HG02759 (cell line): ENCODE measurements around the gene WFIKKN2.

Source experiments
- ATAC-seq: cut with Tn5 transposase; IDR thresholded peaks from one replicate; pipeline ENCODE4 v1.9.1; 2021; ENCODE audit warnings: mild to moderate bottlenecking, moderate library complexity; ENCODE audit not compliant: unreplicated experiment

The WFIKKN2 gene

DNA sequence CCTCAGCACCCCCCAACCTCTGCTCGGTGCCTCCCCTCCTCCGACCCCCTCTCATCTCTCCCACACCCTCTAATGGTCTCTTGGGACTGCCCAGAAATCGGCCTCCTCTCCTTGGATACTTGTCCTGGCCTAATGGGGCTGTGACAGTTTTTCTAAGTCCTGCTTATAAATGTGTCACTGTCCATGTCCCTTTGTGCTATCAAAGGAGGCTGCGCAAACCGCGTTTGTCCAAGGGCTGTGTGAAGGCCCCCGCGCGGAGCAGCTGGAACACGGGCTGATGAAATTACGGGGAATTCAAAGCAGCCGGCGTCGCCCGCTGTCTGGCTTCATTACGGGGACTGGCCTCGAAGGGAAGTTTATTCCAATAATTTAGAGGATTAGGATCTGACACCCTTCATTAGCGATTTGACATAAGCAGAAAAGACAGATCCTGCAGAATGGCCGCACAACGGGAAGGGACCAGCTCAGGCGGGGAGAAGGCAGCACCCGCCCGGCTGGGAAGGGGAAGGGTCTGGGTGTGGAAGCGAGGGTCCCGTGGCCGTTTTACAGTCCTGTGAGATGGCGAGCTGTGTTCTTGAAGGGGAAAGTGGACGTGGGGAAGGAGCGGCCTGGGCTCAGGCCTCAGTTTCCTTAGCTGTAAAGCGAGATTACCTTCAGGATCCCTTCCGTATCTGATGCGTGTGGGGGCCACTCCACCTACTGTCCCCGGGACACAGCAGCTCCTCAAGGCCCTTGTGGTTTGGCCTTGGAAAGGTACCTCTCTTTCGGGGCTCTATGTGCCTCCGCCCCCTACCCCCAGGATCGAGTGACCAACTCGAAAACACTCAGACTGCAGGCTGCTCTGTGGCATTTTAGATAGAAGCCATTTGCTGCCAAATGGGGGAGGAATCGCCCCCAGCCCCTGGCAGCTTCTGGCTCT is 1.6 kb upstream of the WFIKKN2 start:
- no peak for ATAC-seq

DNA sequence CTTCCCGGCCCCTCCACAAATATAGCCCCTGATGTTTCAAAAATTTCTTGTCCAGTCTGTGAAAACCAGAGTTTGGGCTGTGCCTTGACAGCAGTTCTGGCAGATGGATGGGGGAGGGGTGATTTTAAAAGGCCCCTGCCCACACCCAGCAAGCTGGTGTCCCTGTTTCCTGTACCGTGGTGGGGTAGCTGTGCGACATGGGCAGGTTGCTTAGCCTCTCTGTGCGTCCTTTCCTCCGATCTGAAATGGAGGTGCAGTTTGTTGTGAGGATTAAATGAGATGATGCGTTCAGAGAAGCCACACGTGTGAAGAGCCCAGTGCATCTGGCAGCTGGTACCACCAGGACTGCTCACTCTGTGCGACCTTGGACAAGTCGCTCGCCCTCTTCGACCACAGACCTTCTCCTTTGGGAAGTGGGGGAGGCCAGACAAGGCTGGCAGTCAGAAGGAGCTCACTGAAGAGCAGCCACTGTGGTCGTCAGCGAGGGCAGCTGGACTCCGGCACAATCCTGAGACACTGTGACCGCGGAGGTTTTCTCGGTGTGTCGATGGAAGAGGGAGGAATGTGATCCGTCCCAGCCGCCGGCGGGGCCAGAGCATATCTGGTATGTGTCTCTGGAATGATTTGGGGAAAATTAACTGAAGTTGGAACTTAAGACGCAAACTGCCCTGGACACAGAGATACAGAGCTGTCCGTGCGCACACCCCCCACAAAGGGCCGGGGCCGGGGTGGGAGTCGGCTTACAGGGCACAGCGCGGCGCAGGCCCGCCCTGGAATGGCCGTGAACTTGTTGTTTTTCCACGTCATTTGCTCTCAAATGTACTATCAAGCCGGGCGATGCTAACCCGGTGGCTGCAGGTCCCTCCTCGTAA is 721 bp upstream of the WFIKKN2 start:
- ATAC-seq = no peak

DNA sequence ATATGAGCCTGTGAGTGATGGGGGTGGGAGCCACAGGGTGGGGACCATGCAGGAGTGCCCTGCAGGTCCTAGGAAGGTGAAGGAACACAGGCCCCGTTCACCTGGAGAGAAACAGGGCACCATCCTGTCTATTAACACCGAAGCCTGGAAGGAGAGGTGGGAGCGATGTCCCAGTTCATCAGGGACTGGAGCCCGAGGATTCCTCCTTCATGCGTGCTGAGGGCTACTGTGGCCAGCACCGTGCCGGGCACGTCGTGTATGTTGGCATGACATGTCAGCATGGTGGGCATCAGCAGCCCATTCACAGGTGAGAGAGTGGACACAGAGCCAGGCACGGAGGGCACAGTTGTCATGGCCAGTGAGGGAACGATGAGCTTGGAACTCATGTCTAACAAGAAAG is 1.4 kb downstream of the WFIKKN2 start:
- no peak for ATAC-seq

DNA sequence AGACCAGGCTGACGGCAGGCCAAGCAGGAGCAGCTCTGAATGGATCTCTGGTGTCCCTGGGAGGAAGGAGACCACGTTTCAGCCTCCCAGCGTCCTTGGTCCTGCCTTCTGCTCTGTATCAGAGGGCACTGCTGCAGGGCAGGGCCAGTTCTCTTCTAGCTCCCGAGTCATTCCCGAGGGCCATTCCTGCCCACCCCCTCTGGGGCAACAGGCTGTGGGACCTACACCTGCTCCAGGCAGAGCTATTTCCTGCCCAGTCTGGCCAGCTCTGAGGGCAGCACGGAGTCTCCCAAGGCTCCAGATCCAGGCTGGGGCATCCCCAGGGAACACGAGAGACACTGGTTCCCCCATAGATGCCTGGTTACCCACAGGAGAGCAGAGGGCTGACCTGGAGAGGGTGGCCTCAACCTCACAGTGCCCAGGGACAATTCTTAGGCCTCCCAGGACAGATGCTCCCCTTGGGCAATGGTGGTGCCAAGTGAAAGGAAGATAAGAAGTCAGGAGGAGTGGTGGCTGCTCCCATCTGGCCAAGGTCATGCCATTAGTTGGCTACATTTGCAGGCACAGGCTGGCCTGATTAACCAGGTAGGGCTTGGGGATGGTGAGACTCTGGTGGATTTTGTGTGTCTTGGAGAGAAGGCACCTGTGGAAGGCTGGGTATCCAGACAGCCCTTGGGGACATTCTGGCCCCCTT is 2.0 kb downstream of the WFIKKN2 start:
- ATAC-seq = no peak

DNA sequence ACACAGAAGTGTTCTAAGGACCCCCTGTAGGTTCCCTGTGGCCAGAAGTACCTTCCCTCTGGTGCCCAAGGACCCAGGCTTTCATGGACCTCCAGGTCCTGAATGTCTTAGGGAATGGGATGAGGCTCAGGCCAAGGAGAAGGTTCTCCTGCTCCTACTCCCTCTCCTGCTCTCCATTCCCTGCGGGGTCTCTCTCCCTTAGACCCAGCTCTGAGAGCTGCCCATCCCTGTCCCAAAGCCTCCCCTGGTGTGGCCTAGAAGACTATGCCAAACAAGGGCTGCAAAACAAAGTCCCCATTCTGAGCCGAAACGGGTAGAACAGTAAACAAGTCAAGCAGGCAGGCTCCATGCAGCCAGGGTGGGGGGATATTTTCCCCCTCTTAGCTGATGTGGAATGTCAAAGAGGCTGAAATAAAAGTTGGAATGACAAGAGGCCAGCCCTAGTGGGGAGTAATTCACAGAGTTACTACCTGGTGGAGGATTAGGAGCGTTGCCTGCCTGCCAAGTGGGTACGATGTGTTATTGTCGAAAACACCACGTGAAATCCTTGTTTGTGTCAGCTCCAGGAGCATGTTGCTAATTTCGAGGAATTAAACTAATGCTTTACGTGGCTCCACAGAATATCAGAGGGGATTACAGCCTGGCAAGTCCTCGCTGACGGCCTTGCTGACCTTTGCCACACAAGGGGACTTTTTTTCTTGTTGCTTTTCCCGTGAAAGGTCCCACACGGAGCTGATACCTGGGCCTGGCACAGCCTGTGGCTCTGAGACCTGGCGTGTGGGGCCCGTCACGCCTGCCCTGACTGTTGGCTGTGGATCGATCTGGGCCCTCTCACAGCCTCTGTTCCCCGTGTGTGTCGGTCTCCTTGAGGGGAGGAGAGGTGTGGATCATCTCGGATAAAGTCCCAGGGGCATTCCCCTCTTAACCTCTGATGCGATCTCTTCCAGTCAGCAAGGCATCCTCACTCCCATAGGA is 2.9 kb downstream of the WFIKKN2 start:
- ATAC-seq = no peak

DNA sequence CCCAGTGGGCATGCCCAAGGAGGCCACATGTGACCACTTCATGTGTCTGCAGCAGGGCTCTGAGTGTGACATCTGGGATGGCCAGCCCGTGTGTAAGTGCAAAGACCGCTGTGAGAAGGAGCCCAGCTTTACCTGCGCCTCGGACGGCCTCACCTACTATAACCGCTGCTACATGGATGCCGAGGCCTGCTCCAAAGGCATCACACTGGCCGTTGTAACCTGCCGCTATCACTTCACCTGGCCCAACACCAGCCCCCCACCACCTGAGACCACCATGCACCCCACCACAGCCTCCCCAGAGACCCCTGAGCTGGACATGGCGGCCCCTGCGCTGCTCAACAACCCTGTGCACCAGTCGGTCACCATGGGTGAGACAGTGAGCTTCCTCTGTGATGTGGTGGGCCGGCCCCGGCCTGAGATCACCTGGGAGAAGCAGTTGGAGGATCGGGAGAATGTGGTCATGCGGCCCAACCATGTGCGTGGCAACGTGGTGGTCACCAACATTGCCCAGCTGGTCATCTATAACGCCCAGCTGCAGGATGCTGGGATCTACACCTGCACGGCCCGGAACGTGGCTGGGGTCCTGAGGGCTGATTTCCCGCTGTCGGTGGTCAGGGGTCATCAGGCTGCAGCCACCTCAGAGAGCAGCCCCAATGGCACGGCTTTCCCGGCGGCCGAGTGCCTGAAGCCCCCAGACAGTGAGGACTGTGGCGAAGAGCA is 4.4 kb downstream of the WFIKKN2 start:
- no peak for ATAC-seq

DNA sequence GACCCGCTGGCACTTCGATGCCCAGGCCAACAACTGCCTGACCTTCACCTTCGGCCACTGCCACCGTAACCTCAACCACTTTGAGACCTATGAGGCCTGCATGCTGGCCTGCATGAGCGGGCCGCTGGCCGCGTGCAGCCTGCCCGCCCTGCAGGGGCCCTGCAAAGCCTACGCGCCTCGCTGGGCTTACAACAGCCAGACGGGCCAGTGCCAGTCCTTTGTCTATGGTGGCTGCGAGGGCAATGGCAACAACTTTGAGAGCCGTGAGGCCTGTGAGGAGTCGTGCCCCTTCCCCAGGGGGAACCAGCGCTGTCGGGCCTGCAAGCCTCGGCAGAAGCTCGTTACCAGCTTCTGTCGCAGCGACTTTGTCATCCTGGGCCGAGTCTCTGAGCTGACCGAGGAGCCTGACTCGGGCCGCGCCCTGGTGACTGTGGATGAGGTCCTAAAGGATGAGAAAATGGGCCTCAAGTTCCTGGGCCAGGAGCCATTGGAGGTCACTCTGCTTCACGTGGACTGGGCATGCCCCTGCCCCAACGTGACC is 5.0 kb downstream of the WFIKKN2 start:
- no peak for ATAC-seq

DNA sequence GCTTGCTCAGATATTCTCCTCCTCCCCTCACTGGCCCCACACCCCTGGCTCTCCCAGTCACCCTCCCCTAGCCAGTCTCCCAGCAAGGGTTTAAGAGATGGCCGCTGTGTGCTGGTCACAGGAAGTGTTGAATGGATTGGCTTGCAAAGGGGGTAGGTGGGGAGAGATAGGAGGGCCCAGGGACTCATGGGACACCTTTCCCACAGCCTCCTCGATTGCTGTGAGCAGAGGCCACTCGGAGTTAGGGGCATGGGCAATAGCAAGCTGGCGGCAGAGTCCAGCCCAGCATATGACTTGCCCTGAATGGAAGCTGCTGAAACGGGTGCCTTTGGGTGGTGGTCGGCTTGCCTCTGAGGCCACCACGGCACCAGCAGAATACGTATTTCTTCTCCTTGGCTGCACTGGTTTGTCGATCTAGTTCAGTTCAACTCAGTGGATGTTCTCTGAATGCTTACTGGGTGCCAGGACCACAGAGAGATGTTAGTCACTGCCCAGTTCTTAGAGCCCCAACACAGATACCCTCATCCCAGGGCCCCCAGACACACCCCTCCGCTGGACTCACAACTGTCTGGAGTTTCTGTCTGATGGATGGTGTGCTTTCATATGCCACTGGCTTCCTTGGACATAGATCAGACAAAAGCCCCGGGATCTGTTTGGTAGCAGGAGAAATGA is 6.0 kb downstream of the WFIKKN2 start:
- no peak for ATAC-seq

DNA sequence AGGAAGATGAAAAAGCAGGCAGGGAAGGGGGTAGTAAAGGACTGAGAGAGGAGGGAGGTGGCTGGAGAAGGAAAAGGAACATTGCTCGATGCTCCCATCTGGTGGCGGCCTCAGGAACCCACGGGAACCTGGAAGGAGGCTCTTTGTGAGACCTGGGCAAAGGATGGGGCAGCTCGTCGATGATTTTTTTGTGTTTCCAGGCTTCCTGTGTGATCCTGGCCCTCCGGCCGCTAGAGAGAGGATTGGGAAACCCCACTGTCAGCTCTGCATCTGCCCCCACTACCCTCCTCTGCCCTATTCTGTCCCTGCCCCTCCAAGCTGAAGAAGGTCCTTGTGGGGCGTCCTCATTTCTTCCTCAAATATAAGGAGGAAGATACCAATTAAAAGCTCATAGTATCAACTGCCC is 6.6 kb downstream of the WFIKKN2 start:
- ATAC-seq = peak; percentile 47

DNA sequence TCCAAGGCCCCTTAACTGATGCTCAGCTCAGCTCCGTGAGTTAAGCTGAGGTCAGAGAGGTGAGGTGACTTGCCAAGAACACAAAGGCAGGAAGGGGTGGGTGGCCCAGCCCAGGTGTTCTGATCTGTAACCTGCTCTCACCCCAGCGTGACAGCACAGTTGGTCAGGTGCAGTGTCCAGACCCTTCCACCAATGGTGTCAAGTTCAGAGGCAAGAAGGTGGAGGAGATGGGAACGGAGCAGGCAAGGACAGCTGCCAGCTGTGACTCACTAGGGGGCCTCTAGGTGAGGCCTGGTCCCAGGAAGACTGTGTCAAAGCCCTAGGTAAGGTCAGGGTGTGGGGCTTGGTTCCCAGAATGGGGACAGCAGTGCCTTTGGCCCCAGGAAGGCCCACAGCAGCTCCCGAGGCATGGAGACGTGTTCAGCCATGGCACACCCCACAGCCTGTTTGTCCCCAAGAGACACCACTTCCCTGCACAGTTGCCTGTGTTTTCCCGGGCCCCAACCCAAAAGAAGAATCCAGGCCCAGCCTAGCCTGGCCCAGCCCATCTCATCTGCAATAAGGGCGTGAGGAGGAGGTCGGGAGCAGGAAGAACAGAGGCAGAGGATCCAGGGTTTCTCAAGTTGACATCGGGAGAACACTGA is 7.2 kb downstream of the WFIKKN2 start:
- ATAC-seq = no peak

DNA sequence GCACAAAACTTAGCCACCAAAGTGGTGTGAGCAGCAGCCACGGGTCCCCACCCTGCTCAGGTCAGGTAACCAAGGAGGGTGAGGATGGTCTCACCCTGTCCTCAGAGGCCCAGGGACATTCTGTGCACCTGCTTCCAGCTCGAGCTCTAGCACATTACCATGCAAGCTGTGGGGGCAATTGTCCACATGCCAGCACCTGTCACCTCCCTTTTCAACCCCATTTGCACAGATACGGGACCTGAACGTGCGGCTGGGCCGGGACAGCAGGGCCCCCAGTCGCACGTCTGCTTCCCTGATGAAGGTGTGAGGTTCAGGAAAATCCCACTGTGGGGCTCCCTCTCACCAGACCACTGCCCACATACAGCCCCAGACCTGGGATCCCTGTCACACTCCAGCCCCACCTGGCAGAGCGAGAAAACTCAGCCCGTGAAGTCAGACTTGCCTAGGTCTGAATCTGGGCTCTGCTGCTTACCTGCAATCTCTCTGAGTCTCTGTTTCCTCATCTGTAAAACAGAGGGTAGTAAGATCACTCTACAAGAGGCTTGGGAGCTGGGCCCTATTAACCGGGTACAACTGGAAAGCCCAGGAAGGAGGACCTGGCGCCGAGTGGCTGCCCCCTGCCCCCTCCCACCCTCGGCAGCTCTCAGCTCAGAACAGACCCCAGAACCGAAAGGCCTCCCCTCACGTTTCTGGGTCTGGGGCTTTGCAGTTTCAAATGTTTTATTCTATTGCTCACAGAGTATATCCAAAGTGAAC is 7.9 kb downstream of the WFIKKN2 start:
- no peak for ATAC-seq

DNA sequence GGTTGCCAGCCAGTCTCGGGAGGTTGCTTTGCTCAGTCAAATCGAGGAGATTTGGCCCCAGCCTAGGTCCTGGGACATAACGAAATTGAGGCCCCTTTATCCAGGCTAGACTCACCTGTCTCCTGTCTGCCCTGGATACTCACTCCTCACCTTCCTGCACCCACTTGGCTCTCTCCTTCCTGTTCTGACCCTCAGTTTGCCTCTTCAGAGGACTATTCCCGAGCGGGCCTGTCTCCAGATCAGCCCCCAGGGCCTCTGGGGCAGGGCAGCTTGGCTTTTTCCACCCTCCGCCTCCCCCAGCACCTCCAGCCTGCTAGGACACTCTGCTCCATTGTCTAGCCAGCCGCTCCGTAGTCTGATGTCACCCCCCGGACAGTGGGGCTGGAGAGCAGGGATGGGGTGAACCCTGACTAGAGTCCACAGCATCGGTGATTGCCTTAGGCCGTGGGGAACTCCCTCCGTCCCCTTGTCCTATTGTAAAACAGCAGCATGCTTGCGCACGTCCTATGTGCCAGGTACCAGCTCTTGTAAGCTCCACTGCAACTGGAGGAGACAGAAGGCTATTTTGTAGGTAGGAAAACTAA is 8.8 kb downstream of the WFIKKN2 start:
- ATAC-seq = no peak

DNA sequence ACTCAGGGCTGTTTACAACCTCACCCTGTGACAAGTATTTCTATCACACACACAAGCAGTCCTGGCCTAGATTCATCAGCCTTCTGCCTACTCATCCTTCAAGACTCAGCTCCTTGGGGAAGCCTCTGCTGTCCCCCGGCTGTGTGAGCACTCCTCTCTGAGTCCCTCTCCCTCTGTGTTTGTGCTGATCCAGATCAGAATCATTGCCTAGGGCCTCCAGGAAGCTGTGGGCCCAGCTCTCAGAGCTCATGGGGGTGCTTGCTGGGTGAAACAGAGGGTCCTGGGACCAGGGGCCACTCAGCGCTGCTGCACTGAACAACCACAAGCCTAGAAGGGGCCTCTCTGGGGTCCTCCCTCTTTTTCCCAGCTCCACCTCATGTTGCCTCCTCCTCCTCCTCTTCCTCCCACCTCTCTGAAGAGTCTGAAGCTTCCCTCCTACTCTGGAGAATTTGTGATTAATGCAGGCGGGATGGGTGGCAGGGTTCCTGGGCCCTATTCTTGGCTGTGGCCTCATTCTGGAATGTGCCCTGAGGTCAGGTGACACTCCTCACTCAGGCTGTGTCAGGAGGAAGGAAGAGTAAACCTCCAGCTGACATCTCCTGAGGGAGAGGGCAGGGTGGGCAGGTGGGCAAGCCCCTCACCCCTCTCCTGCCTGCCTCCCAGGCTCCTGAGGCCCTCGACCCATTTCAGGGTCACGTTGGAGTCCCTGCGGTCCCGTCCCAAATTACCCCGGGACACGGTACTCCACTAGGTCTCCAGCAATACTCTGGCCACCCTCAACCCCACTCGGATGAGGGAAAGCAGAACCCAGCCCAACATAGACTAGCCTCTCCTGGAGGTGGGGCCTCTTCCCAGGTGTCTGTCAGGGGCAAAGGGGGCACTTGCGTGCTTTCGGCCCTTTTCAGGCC is 10.1 kb downstream of the WFIKKN2 start:
- no peak for ATAC-seq

DNA sequence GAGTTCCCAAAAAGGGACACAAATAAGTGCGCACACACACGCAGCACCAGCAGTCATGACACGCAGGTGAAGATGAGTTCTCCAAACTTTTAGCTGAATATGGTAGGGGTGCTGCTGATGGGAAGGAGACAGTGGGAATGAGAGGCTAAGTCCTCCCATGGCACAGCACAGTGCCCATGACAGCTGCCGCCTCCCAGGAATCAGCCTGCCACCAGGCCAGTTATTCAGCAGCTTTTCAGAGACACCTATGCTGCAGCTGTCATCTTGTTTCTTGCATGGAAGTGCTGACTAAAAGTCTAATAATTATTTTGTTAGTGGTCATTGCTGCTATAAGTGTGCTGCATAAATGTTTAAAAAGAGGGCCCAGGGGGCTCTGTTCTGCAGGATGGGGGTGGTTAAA is 12.2 kb downstream of the WFIKKN2 start:
- no peak for ATAC-seq

DNA sequence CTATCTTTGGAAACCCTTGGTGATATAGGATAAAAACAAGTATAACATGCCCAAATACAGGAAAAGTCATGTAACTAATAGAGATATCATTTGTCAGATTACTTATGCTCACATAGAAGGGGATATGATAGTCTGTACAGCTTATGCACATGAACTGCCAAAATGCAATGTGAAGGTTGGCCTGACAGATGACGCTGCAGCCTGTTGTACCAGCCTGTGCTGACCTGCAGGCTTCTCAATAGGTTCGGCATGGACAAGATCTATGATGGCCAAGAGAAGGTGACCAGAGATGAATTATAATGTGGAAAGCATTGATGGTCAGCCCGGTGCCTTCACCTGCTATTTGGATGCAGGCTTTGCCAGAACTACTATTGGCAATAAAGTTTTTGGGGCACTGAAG is 12.7 kb downstream of the WFIKKN2 start:
- ATAC-seq = no peak

DNA sequence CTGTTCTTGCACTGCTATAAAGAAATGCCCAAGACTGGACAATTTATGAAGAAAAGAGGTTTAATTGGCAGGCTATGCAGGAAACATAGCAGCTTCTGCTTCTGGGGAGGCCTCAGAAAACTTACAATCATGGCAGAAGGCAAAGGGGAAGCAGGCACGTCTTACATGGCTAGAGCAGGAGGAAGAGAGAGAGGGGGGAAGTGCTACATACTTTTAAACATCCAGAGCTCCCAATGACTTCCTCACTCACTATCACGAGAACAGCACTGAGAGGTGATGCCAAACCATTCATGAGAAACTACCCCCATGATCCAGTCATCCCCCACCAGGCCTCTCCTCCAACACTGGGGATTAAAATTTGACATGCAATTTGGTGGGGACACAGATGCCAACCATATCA is 13.3 kb downstream of the WFIKKN2 start:
- ATAC-seq = no peak
